HuH-7 (cell line): ENCODE measurements around the gene OR2Z1.

Experiments used
- DNase-seq: peaks from one replicate; pipeline ENCODE4 v3.0.0; 2011; ENCODE audit warnings: low spot score

OR2Z1 gene, protein sequence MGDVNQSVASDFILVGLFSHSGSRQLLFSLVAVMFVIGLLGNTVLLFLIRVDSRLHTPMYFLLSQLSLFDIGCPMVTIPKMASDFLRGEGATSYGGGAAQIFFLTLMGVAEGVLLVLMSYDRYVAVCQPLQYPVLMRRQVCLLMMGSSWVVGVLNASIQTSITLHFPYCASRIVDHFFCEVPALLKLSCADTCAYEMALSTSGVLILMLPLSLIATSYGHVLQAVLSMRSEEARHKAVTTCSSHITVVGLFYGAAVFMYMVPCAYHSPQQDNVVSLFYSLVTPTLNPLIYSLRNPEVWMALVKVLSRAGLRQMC

DNA sequence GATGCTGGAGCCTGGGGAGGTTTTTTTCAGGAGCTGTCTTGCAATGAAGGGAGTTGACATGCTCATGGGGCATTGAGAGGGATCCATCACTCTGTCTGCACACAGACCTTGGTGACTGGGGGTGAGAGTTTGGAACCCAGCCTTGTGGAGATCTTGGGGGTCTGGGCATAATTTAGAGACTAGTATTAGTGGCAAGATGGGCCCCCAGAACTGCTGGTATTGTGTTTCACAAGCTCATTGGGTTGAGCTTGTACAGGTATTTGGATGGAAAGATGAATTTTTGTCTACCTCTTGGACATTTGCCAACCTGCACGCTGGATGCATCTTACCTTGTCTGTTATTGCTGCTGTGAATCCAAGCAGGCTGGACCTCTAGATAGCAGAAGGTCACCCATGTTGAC is at the start of gene OR2Z1:
Gene OR2Z1, plus strand, starts transcription at position 301 of the 400 bp plus-strand sequence. CDS start 9,395 bp downstream, outside the sequence.
- no peak for DNase-seq

DNA sequence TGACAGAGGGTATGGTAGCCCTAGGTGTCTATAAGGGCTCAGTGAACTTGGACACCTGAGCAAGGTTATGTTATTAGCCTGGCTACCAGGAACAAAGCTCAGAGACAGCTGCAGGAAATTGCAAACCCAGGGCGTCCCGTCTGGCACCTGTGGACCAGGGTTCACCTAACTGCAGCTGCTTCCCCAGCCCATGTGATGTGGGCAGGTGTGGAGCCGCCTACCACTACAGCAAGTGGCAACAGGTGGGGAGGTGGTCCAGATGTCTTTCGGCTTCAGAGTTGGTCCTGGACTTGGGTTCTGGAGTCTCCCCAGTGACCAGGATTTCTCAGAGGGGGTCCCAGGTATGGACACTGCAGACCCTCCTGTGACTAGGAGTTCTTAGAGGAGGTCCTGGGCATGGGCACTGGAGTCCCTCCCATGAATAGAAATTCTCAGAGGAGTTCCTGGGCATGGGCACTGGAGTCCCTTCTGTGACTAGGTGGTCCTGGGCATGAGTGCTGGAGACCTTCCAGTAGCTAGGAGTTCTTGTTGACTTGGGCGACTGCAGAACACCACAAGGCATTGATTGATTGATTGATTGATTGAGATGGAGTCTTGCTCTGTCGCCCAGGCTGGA is 48.0 kb upstream of the OR2Z1 start:
- DNase-seq = no peak

DNA sequence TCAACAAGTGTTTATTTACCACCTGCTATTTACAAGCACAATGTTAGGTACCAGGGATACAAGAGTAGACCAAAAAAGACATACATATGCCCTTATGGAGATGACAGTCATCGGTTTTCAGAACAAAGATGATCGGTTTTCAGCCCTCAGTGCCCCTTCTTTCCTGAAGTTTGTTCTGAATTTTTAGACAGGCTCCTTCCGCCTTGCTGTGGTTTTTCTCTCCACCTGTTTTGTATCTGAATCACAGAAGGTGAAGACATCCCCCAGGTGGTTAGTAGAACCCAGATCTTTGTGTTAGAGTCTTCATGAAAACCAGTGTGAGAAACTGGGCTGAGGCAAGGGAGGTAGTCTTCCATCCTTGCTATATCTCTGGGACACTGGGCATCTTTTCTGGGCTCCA is 46.4 kb upstream of the OR2Z1 start:
- no peak for DNase-seq

DNA sequence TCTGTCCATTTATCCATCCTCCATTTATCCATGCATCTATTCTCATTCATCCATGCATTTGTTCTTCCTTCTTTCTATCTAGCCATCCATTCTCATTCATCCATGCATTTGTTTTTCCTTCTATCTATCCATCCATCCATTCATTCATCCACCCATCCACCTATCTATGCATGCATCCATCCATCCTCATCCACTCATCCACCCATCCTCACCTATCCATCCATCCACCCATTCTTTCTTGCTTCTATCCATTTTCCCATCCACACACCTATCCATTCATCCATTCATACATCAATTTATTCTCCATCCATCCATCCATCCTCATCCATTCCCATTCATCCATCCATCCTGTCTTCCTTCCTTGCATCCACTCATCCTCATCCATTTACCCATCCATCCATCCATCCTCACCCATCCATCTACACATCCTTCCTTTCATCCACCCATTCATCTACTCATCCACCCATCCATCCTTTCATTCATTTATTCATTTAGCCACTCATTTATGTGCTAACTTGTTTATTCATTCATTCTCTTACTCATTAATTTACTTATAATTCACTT is 43.1 kb upstream of the OR2Z1 start:
- DNase-seq = no peak

GRCh38 chr19:8680676-8681344 is 40.6 kb upstream of the OR2Z1 start:
- DNase-seq = no peak

DNA sequence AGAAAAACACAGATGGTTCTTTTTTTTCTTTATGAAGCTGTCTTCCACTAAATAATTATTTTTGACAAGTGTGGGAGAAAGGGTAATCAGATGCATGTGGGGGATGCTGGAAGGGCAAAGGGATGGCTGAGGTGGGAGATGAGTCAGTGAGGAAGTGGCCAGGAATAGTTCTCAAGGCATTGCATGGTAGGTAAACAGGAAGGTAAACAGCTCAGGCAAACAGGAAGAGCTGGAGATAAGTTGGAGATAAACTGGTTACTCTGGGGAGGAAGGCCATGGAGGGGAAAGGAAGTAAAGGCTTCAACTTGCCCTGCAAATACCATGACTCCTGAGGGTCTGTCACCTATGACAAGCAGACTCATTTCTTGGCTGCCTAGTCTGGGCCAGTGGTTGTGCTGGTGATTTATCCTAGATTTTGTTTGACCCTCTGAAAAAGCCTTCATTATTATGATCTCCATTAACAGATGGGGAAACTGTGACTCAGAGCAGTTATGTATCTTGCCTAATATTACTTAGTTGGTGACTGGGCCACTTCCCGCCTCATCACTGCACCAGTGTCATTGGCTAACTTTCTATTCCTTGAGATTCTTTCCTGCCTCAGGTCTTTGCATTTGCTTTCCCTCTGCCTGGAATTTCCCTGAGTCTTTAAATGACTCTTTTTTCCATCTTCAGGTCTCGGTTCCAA is 39.9 kb upstream of the OR2Z1 start:
- DNase-seq = no peak

DNA sequence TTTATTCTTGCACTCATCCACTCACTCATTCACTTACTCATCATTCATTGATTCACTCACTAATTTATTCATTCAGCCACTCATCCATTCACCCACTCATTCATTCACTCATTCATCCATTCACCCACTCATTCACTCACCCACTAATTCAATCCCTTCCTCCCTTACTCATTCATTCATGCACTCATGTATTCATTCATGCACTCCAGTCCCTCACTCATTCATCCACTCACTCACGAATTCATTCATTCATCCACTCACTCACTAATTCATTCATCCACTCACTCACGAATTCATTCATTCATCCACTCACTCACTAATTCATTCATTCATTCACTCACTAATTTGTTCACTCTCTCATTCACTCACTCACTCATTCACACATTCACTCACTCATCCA is 39.0 kb upstream of the OR2Z1 start:
- DNase-seq = no peak

DNA sequence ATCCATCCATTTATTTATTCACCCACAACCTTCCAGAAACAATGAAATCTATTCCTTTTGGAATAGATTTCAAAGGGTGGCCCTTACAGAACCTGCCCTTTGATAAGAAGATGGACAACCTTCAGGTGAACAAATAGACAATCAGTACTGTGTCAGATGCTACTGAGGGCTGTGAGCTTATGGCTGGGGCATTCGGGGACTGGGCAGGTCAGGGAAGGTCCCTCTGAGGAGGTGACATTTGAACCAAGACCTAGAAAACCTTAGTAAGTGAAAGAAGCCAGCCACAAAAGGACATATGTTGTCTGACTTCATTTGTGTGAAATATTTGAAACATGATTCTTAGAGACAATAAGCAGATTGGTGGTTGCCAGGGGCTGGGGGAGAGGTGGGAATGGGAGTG is 38.5 kb upstream of the OR2Z1 start:
- no peak for DNase-seq

DNA sequence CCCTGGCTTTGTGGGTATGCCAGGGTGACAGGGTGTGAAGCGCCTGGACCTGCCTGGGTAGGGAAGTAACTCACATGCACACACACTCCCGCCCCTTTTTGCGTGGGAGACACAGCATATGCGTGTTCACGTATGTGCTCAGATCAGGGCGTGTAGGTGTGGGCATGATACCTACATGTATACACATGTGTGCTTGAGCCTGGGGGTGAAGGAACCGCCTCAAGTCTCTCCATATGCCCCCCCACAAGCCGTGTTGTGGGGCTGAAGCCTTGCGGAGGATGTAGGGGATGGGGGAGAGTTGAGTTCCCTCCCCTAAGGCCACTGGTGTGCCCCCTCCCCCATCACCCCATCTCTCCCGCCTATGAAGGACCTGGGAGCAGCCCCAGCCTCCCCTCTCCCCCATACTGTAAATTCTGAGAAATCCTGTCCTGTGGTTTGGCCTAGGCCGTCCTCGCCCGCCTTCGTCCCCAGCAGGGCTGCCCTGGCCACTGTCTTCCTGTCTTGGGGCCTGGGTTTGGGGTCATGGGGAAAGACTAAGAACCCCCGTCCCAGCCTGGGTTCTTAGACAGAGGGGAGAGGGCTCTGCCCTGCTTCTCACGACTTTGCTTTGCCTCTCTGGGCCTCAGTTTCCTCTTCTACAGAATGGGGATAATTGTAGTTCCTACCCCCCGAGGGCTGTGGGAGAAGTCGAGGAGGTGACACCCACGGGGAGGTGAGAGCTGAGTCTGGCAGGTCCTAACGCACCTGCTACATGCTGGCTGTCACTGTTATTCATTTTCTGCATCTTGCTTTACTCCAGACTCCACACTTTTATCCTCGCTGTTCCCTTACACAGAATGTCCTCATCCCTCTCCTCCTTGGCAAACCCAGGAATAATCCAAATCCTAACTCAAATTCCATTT is 37.2 kb upstream of the OR2Z1 start:
- no peak for DNase-seq

- no peak for DNase-seq
Measured at GRCh38 chr19:8686549-8686948, 34.9 kb upstream of the OR2Z1 start.

- DNase-seq = no peak
Measured at GRCh38 chr19:8688930-8689329, 32.5 kb upstream of the OR2Z1 start.

- DNase-seq = no peak
Measured at GRCh38 chr19:8690753-8691539, 30.5 kb upstream of the OR2Z1 start.

DNA sequence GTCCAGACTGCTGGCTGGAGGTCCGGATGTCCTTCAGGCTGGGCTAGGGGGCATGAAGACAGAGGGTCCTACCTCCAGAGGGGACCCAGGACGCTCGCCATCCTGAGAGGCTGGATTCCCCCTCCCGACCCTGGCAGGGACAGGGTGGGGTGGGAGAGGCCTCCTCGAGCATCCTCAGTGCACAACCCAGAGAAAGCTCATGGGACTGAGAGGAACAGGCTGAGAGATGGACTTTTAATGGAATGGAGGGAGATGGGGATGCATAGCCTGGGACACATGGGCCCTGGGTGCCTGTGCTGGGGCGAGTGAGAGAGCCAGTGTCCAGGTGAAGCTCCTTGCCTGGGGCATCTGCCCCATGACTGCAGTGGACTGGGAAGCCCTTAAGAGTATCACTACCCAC is 25.9 kb upstream of the OR2Z1 start:
- no peak for DNase-seq

DNA sequence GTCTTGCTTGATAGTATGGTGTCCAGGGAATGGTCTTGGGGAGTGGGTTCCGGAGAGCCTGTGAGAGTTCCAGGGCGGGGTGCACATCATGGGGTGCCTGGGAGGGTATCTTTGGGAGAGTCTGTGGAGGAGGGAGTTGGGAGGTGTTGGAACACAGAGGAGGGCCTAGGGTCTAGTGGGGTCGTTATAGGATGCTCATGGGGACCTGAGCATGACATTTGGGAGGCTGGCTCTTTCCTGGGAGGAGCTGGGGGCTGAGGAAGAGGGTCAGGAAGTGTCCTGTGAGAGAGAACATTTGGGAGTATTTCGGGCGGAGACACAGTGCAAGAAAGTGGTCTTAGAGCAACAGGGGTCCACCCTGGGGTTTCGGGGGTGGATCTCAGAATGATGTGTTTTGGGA is 25.5 kb upstream of the OR2Z1 start:
- no peak for DNase-seq

GRCh38 chr19:8696993-8697392 is 24.4 kb upstream of the OR2Z1 start:
- no peak for DNase-seq

- DNase-seq = no peak
Measured at GRCh38 chr19:8697671-8698432, 23.6 kb upstream of the OR2Z1 start.

DNA sequence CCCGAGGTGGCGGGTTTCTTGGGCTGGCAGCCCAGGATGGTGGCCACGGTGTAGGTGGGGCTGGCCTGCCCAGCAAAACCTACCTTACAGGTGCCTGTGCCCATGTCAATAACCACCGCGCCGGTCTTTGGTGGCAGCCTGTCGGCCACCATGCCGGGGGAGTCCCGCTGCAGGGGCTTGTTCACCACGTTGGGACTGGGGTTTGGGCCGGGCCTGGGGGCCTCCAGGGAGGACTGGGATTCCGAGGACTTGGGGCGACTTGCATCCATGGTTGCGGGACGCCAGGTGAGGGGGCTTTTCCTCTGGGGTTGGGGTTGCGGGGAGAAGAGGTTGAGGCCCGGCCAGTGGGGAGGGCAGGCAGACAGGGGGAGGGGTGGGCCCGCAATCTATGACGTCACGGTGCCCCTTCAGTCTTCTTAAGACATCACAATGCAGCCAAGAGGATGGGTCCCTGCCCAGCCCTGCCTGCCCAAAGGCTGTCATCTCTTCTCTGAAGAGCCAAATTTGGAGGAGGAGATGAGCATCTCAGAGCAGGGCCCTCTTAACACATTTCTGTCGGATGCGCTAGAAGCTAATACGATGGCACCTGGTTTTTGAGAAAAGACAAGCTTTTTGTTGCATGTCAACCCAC is 22.9 kb upstream of the OR2Z1 start, which contains the start of gene ACTL9:
Gene ACTL9, minus strand, starts transcription at position 363 of the 631 bp plus-strand sequence. Its CDS starts 94 bp downstream, at position 269.
- no peak for DNase-seq

- no peak for DNase-seq
Measured at GRCh38 chr19:8699908-8700307, 21.5 kb upstream of the OR2Z1 start.

DNA sequence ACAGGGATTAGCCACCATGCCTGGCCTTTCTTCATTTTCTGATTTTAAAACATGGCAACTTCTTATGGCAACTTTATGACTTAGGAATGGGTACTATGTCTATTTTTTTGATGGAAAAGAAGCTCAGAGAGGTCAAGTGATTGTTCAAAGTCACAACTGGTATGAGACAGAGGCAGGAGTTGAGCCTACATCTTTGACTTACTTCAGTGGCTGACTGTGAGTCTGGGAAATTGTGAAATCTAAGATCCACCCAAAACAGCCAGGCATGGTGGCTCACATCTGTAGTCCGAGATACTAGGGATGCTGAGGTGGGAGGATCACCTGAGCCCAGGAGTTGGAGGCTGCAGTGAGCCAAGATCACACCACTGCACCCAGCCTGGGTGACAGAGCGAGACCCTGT is 20.5 kb upstream of the OR2Z1 start:
- no peak for DNase-seq
